WERI-Rb-1 (cell line): Measurements from ENCODE around the gene SENP5.
"Not testable (repeated sequence)": the region's sequence is repeated elsewhere in the genome, so short reads cannot be mapped to it uniquely, and the experiment has no call there.

Experiments
- DNase-seq: peaks from one replicate; pipeline ENCODE4 v3.0.0-alpha.2; 2020
- H3K27ac ChIP-seq: fragments of 250-450 bp; sonication (Bioruptor Pico); 2 replicates; pipeline ENCODE4 v1.5.1; 2020; ENCODE audit warnings: mild to moderate bottlenecking, moderate library complexity
- H3K27me3 ChIP-seq: fragments of 250-450 bp; sonication (Bioruptor Pico); 2 replicates; pipeline ENCODE4 v1.5.1; 2021; ENCODE audit warnings: mild to moderate bottlenecking, low read depth, moderate library complexity; ENCODE audit not compliant: insufficient read depth, severe bottlenecking
- H3K36me3 ChIP-seq: fragments of 250-450 bp; sonication (Bioruptor Pico); 2 replicates; pipeline ENCODE4 v1.5.1; 2020; ENCODE audit warnings: mild to moderate bottlenecking, moderate library complexity
- H3K4me3 ChIP-seq: 2 replicates; pipeline ENCODE4 v1.5.1; 2011; ENCODE audit warnings: low read depth, mild to moderate bottlenecking, control low read depth, low read length
- H3K9me3 ChIP-seq: fragments of 250-450 bp; sonication (Bioruptor Pico); 2 replicates; pipeline ENCODE4 v1.5.1; 2021; ENCODE audit warnings: mild to moderate bottlenecking, moderate library complexity; ENCODE audit not compliant: severe bottlenecking
- CTCF ChIP-seq: IDR thresholded peaks from 2 replicates; pipeline ENCODE4 v1.5.1; 2011; ENCODE audit warnings: low read depth, mild to moderate bottlenecking, control low read depth, inconsistent platforms, low read length

Gene SENP5

GRCh38 chr3:196867507-196868296 is at the start of gene SENP5:
SENP5 (plus strand) TSS chr3:196867920; CDS start chr3:196885182, 17,262 bp downstream.
- TF ChIP-seq CTCF, result no peak

GRCh38 chr3:196821806-196822355 is 45.8 kb upstream of the SENP5 start:
- Histone ChIP-seq H3K27me3 (no peaks in the 10 kb centered on the region), H3K4me3 (no peak overlapping the region), H3K27ac (no peak overlapping the region), H3K9me3 (no peaks in the 10 kb centered on the region), H3K36me3 (peaks cover 12% of the 10 kb centered on the region)
- TF ChIP-seq CTCF, result no peak
- no peak for DNase-seq

More at GRCh38 chr3:196867507-196868296, at the start of gene SENP5:
- DNase-seq, result peak; percentile 74
- Histone ChIP-seq H3K36me3 (no peaks in the 10 kb centered on the region), H3K27ac (peak within 1 kb of the TSS; percentile 78), H3K9me3 (no peaks in the 10 kb centered on the region), H3K27me3 (no peaks in the 10 kb centered on the region), H3K4me3 (peak within 1 kb of the TSS; percentile 75)

GRCh38 chr3:196829651-196830050 is 38.1 kb upstream of the SENP5 start:
- H3K36me3 ChIP-seq, DNase-seq, H3K27me3 ChIP-seq, H3K4me3 ChIP-seq, H3K27ac ChIP-seq, H3K9me3 ChIP-seq: not testable (repeated sequence)

GRCh38 chr3:196835086-196835485 is 32.6 kb upstream of the SENP5 start:
- no peaks in the 10 kb centered on the region for H3K27me3 ChIP-seq

GRCh38 chr3:196836626-196837025 is 31.1 kb upstream of the SENP5 start:
- H3K27me3 ChIP-seq, DNase-seq, H3K9me3 ChIP-seq, H3K4me3 ChIP-seq, H3K27ac ChIP-seq, H3K36me3 ChIP-seq: not testable (repeated sequence)

More at GRCh38 chr3:196835086-196835485, 32.6 kb upstream of the SENP5 start:
- no peak overlapping the region for H3K27ac ChIP-seq
- no peak for DNase-seq
- no peak for TF ChIP-seq CTCF
- H3K36me3 ChIP-seq, result no peaks in the 10 kb centered on the region
- no peaks in the 10 kb centered on the region for H3K9me3 ChIP-seq
- H3K4me3 ChIP-seq, result no peak overlapping the region

GRCh38 chr3:196837819-196838420 is 29.8 kb upstream of the SENP5 start:
- TF ChIP-seq CTCF, result peak; percentile 71
- H3K27ac ChIP-seq, result no peak overlapping the region
- DNase-seq, result peak; percentile 56

GRCh38 chr3:196839351-196839750 is 28.4 kb upstream of the SENP5 start:
- H3K9me3 ChIP-seq, H3K4me3 ChIP-seq, H3K27me3 ChIP-seq, H3K36me3 ChIP-seq, H3K27ac ChIP-seq, DNase-seq: not testable (repeated sequence)

More at GRCh38 chr3:196837819-196838420, 29.8 kb upstream of the SENP5 start:
- no peak overlapping the region for H3K4me3 ChIP-seq
- no peaks in the 10 kb centered on the region for H3K9me3 ChIP-seq
- no peaks in the 10 kb centered on the region for H3K27me3 ChIP-seq
- no peaks in the 10 kb centered on the region for H3K36me3 ChIP-seq
